HepG2 (cell line): ENCODE measurements around the gene USP10. TPM values are rescaled to one million over a fixed set of nuclear protein-coding genes. Genes with fewer than 3 reads are reported as not detected.

Experiments
- ADNP ChIP-seq: sonication (generic); formaldehyde crosslinking; IDR thresholded peaks from 2 replicates; pipeline ENCODE4 v1.4.0; 2020; ENCODE audit warnings: missing genetic modification reagents
- ARNTL ChIP-seq: sonication (generic); formaldehyde crosslinking; IDR thresholded peaks from 2 replicates; pipeline ENCODE4 v1.4.0; 2020; ENCODE audit warnings: mild to moderate bottlenecking, missing genetic modification reagents
- HOXA5 ChIP-seq: sonication (generic); formaldehyde crosslinking; IDR thresholded peaks from 2 replicates; pipeline ENCODE4 v1.4.0; 2020; ENCODE audit warnings: missing genetic modification reagents
- IKZF5 ChIP-seq: IDR thresholded peaks from 2 replicates; pipeline ENCODE4 v1.6.1; 2018; ENCODE audit warnings: missing genetic modification reagents, mild to moderate bottlenecking, missing compliant biosample characterization
- MNT ChIP-seq: fragments of 450-650 bp; IDR thresholded peaks from 2 replicates; pipeline ENCODE4 v1.6.1; 2016
- MXD3 ChIP-seq: IDR thresholded peaks from 2 replicates; pipeline ENCODE4 v1.6.1; 2016; ENCODE audit warnings: mild to moderate bottlenecking, missing biosample characterization, missing genetic modification reagents
- NAIF1 ChIP-seq: sonication (generic); formaldehyde crosslinking; IDR thresholded peaks from 2 replicates; pipeline ENCODE4 v1.5.0; 2020; ENCODE audit warnings: mild to moderate bottlenecking, missing genetic modification reagents, borderline replicate concordance
- NRL ChIP-seq: sonication (generic); formaldehyde crosslinking; IDR thresholded peaks from 2 replicates; pipeline ENCODE4 v1.5.0; 2020; ENCODE audit warnings: missing genetic modification reagents, mild to moderate bottlenecking, moderate library complexity, borderline replicate concordance
- POLR2A ChIP-seq, 2 experiments: IDR thresholded peaks; 2 replicates each; pipeline ENCODE4 v1.6.1; 2011; ENCODE audit warnings: low read depth in 2 of 2, low read length in 2 of 2, mild to moderate bottlenecking in 1 of 2, moderate library complexity in 1 of 2; ENCODE audit not compliant: insufficient read depth in 1 of 2
- ZBTB7B ChIP-seq: sonication (generic); formaldehyde crosslinking; IDR thresholded peaks from 2 replicates; pipeline ENCODE4 v1.4.0; 2020; ENCODE audit warnings: missing genetic modification reagents
- ZFP41 ChIP-seq: sonication (generic); formaldehyde crosslinking; IDR thresholded peaks from 2 replicates; pipeline ENCODE4 v1.4.0; 2020; ENCODE audit warnings: mild to moderate bottlenecking, missing genetic modification reagents, borderline replicate concordance
- ZIK1 ChIP-seq: sonication (generic); formaldehyde crosslinking; IDR thresholded peaks from 2 replicates; pipeline ENCODE4 v1.5.0; 2020; ENCODE audit warnings: mild to moderate bottlenecking, low read depth, missing genetic modification reagents, borderline replicate concordance
- ZNF773 ChIP-seq: sonication (generic); formaldehyde crosslinking; IDR thresholded peaks from 2 replicates; pipeline ENCODE4 v1.4.0; 2020; ENCODE audit warnings: missing genetic modification reagents, borderline replicate concordance
- polyA plus RNA-seq, 8 experiments: library from polyadenylated mRNA; depleted of rRNA in 3 of 8; stranded (reverse) in 7 of 8; unstranded in 1 of 8; fragments of >200 nt; fragmentation: Illumina TruSeq in 4 of 8; extraction: Trizol in 4 of 8; gene quantifications; 2 replicates each; pipeline versions ENCODE4 v1.2.1 to v1.2.3, GENCODE V29; 2011 to 2016; ENCODE audit warnings: low read depth in 4 of 8, missing spikeins in 1 of 8, mixed read lengths in 1 of 8; ENCODE audit not compliant: insufficient read depth in 1 of 8
- total RNA-seq, 5 experiments: library from RNA; depleted of rRNA; stranded (reverse); fragments of >200 nt; fragmentation: Illumina TruSeq; extraction: Trizol; gene quantifications; 2 replicates each; pipeline ENCODE4 v1.2.3, GENCODE V29; 2016; ENCODE audit warnings: low read depth in 1 of 5
- TF ChIP-seq, protein P1 (sequence below): sonication (generic); formaldehyde crosslinking; IDR thresholded peaks from 2 replicates; pipeline ENCODE4 v1.4.0; 2020; ENCODE audit warnings: mild to moderate bottlenecking, missing genetic modification reagents
- TF ChIP-seq, protein P2 (sequence below): sonication (generic); formaldehyde crosslinking; IDR thresholded peaks from 2 replicates; pipeline ENCODE4 v1.5.0; 2020; ENCODE audit warnings: mild to moderate bottlenecking, missing genetic modification reagents, borderline replicate concordance
- TF ChIP-seq, protein P3 (sequence below): sonication (generic); formaldehyde crosslinking; IDR thresholded peaks from 2 replicates; pipeline ENCODE4 v1.4.0; 2020; ENCODE audit warnings: mild to moderate bottlenecking, missing genetic modification reagents, borderline replicate concordance
- TF ChIP-seq, protein P4 (sequence below): sonication (generic); formaldehyde crosslinking; IDR thresholded peaks from 2 replicates; pipeline ENCODE4 v1.4.0; 2020; ENCODE audit warnings: mild to moderate bottlenecking, missing genetic modification reagents

The USP10 gene
- total and polyA plus RNA-seq, 2 of the 13 experiments (the other 11 are each of a cell fraction or from before 2014, with no cell fraction given), result 79.1 to 122 TPM

DNA sequence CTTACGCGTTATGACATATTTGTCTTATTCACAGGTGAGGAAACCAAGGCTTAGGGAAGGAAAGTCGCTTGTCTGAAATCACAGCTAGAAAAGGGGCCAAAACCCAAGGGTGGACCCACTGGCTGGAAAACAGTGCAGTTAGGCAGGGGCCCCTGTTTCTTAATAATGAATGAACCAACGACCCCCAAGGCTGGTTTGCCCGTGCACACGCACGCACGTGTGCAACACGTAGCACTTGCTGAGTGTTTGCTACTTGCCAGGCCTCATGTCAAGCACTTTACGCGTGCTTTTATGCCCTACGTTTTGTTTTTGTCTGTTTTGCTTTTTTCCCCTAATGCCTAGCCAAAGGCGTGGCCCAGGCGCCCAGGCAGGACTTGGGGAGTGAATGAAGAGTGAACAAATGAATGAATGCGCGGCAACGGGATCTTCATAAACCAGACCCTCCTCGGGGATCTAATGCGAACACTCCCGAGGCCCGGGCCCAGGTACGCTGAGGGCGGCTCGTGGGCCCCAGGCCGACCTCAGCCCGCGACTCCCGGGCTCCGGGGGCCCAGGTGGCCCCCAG lies 571 bp upstream of the USP10 start (continued):
- TF ChIP-seq IKZF5 (CRISPR knock-in tag) (no peak; the same call in 1 of the 2 replicates), ZBTB7B (CRISPR knock-in tag) (no peak), ZNF773 (no peak), POLR2A (IDR thresholded peaks at IDR 0.05; ENCODE audit: insufficient read depth in 1 of 2, low read depth in 2 of 2, low read length in 2 of 2) (no peak), MXD3 (CRISPR knock-in tag) (peak; percentile 87; the same call in 1 of the 2 replicates), ZFP41 (CRISPR knock-in tag) (peak; percentile 89; the same call in 1 of the 2 replicates), ARNTL (CRISPR knock-in tag) (peak; percentile 70; the same call in 1 of the 2 replicates), MNT (no peak), NAIF1 (CRISPR knock-in tag) (no peak), HOXA5 (CRISPR knock-in tag) (peak; percentile 84), ADNP (CRISPR knock-in tag) (no peak), ZIK1 (no peak), NRL (CRISPR knock-in tag) (0 out of 2 replicates have a peak, but pooled peaks have one; percentile 52)
- TF ChIP-seq, protein P1, sequence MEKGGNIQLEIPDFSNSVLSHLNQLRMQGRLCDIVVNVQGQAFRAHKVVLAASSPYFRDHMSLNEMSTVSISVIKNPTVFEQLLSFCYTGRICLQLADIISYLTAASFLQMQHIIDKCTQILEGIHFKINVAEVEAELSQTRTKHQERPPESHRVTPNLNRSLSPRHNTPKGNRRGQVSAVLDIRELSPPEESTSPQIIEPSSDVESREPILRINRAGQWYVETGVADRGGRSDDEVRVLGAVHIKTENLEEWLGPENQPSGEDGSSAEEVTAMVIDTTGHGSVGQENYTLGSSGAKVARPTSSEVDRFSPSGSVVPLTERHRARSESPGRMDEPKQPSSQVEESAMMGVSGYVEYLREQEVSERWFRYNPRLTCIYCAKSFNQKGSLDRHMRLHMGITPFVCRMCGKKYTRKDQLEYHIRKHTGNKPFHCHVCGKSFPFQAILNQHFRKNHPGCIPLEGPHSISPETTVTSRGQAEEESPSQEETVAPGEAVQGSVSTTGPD (CRISPR knock-in tag), result peak; percentile 62; the same call in 1 of the 2 replicates
- TF ChIP-seq, protein P2, sequence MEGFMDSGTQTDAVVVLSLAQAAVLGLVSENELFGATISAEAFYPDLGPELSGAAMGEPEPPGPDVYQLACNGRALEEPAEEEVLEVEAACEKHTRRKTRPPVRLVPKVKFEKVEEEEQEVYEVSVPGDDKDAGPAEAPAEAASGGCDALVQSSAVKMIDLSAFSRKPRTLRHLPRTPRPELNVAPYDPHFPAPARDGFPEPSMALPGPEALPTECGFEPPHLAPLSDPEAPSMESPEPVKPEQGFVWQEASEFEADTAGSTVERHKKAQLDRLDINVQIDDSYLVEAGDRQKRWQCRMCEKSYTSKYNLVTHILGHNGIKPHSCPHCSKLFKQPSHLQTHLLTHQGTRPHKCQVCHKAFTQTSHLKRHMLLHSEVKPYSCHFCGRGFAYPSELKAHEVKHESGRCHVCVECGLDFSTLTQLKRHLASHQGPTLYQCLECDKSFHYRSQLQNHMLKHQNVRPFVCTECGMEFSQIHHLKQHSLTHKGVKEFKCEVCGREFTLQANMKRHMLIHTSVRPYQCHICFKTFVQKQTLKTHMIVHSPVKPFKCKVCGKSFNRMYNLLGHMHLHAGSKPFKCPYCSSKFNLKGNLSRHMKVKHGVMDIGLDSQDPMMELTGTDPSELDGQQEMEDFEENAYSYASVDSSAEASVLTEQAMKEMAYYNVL (CRISPR knock-in tag), result no peak
- TF ChIP-seq, protein P3, sequence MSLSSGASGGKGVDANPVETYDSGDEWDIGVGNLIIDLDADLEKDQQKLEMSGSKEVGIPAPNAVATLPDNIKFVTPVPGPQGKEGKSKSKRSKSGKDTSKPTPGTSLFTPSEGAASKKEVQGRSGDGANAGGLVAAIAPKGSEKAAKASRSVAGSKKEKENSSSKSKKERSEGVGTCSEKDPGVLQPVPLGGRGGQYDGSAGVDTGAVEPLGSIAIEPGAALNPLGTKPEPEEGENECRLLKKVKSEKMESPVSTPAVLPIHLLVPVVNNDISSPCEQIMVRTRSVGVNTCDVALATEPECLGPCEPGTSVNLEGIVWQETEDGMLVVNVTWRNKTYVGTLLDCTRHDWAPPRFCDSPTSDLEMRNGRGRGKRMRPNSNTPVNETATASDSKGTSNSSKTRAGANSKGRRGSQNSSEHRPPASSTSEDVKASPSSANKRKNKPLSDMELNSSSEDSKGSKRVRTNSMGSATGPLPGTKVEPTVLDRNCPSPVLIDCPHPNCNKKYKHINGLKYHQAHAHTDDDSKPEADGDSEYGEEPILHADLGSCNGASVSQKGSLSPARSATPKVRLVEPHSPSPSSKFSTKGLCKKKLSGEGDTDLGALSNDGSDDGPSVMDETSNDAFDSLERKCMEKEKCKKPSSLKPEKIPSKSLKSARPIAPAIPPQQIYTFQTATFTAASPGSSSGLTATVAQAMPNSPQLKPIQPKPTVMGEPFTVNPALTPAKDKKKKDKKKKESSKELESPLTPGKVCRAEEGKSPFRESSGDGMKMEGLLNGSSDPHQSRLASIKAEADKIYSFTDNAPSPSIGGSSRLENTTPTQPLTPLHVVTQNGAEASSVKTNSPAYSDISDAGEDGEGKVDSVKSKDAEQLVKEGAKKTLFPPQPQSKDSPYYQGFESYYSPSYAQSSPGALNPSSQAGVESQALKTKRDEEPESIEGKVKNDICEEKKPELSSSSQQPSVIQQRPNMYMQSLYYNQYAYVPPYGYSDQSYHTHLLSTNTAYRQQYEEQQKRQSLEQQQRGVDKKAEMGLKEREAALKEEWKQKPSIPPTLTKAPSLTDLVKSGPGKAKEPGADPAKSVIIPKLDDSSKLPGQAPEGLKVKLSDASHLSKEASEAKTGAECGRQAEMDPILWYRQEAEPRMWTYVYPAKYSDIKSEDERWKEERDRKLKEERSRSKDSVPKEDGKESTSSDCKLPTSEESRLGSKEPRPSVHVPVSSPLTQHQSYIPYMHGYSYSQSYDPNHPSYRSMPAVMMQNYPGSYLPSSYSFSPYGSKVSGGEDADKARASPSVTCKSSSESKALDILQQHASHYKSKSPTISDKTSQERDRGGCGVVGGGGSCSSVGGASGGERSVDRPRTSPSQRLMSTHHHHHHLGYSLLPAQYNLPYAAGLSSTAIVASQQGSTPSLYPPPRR (CRISPR knock-in tag), result no peak
- TF ChIP-seq, protein P4, sequence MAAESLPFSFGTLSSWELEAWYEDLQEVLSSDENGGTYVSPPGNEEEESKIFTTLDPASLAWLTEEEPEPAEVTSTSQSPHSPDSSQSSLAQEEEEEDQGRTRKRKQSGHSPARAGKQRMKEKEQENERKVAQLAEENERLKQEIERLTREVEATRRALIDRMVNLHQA, result no peak
